Measurements from ENCODE around the gene GOSR1.
"Not testable (repeated sequence)": the region's sequence is repeated elsewhere in the genome, so short reads cannot be mapped to it uniquely, and the experiment has no call there.

GOSR1 gene

GRCh38 chr17:30565073-30565935 is 88.1 kb downstream of the GOSR1 start:
- DNase-seq (ENCODE audit: low read depth in 2 of 2): no peak
- no peak overlapping the region for H3K4me3 ChIP-seq (replicated peaks in 1 of 2; ENCODE audit: low read depth in 2 of 2, low read length in 2 of 2)
- TF ChIP-seq, protein P1, sequence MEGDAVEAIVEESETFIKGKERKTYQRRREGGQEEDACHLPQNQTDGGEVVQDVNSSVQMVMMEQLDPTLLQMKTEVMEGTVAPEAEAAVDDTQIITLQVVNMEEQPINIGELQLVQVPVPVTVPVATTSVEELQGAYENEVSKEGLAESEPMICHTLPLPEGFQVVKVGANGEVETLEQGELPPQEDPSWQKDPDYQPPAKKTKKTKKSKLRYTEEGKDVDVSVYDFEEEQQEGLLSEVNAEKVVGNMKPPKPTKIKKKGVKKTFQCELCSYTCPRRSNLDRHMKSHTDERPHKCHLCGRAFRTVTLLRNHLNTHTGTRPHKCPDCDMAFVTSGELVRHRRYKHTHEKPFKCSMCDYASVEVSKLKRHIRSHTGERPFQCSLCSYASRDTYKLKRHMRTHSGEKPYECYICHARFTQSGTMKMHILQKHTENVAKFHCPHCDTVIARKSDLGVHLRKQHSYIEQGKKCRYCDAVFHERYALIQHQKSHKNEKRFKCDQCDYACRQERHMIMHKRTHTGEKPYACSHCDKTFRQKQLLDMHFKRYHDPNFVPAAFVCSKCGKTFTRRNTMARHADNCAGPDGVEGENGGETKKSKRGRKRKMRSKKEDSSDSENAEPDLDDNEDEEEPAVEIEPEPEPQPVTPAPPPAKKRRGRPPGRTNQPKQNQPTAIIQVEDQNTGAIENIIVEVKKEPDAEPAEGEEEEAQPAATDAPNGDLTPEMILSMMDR (IDR thresholded peaks at IDR 0.05; ENCODE audit: low read depth, low read length): no peak

DNA sequence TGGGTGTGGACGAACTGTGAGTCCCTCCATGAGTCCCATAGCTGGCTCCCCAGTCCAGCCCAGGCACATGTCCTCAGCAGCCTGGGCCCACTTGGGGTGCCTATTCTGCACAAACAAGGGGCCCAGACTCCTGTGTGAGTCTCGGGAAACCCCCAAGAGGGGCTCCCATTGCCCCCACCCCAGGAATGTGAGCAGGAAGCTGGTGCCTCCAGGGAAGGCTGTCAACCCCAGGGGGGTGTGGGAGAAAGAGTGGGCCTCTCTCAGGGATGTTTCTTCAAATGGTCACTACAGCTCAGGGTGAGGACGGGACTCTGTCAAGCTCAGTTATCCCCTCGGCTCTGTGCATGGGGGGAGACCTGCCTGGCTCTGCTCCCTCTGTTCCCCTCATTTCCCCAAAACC is 88.9 kb downstream of the GOSR1 start:
- DNase-seq (ENCODE audit: low read depth in 2 of 2); H3K4me3 ChIP-seq (replicated peaks in 1 of 2; ENCODE audit: low read depth in 2 of 2, low read length in 2 of 2): not testable (repeated sequence)

- not testable (repeated sequence) for H3K4me3 ChIP-seq (replicated peaks in 1 of 2; ENCODE audit: low read depth in 2 of 2, low read length in 2 of 2); DNase-seq (ENCODE audit: low read depth in 2 of 2)
Measured at GRCh38 chr17:30566516-30567225, 89.5 kb downstream of the GOSR1 start.

GRCh38 chr17:30567231-30568116 is 90.3 kb downstream of the GOSR1 start:
- DNase-seq (ENCODE audit: low read depth in 2 of 2): no peak
- no peak overlapping the region for H3K4me3 ChIP-seq (replicated peaks in 1 of 2; ENCODE audit: low read depth in 2 of 2, low read length in 2 of 2)
- TF ChIP-seq, protein P1 (IDR thresholded peaks at IDR 0.05; ENCODE audit: low read depth, low read length): no peak

GRCh38 chr17:30568117-30568430 is 90.9 kb downstream of the GOSR1 start:
- H3K4me3 ChIP-seq (replicated peaks in 1 of 2; ENCODE audit: low read depth in 2 of 2, low read length in 2 of 2): no peak overlapping the region
- TF ChIP-seq, protein P1 (IDR thresholded peaks at IDR 0.05; ENCODE audit: low read depth, low read length): no peak
- no peak for DNase-seq (ENCODE audit: low read depth in 2 of 2)

GRCh38 chr17:30569531-30570175 is 92.4 kb downstream of the GOSR1 start:
- not testable (repeated sequence) for H3K4me3 ChIP-seq (replicated peaks in 1 of 2; ENCODE audit: low read depth in 2 of 2, low read length in 2 of 2); DNase-seq (ENCODE audit: low read depth in 2 of 2)

GRCh38 chr17:30570191-30570590 is 93.0 kb downstream of the GOSR1 start:
- H3K4me3 ChIP-seq (replicated peaks in 1 of 2; ENCODE audit: low read depth in 2 of 2, low read length in 2 of 2): no peak overlapping the region
- TF ChIP-seq, protein P1 (IDR thresholded peaks at IDR 0.05; ENCODE audit: low read depth, low read length): no peak
- DNase-seq (ENCODE audit: low read depth in 2 of 2): no peak

Data from cardiac fibroblast (primary cell).